ENCODE data around the gene C14orf119.

C14orf119 gene

GRCh38 chr14:23052671-23053070, 42.6 kb upstream of the C14orf119 start:
- no peak for DNase-seq (ENCODE audit: low read depth in 1 of 2, low spot score in 1 of 2)
- Histone ChIP-seq H3K4me3 (replicated peaks; ENCODE audit: insufficient read depth, low read length) (no peak overlapping the region), H3K27ac (replicated peaks) (no peak overlapping the region), H3K27me3 (ENCODE audit: insufficient read depth, poor library complexity, severe bottlenecking) (no peaks in the 10 kb centered on the region)
- TF ChIP-seq, protein P1, sequence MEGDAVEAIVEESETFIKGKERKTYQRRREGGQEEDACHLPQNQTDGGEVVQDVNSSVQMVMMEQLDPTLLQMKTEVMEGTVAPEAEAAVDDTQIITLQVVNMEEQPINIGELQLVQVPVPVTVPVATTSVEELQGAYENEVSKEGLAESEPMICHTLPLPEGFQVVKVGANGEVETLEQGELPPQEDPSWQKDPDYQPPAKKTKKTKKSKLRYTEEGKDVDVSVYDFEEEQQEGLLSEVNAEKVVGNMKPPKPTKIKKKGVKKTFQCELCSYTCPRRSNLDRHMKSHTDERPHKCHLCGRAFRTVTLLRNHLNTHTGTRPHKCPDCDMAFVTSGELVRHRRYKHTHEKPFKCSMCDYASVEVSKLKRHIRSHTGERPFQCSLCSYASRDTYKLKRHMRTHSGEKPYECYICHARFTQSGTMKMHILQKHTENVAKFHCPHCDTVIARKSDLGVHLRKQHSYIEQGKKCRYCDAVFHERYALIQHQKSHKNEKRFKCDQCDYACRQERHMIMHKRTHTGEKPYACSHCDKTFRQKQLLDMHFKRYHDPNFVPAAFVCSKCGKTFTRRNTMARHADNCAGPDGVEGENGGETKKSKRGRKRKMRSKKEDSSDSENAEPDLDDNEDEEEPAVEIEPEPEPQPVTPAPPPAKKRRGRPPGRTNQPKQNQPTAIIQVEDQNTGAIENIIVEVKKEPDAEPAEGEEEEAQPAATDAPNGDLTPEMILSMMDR (IDR thresholded peaks at IDR 0.05; ENCODE audit: insufficient read depth, low read length), result no peak
- TF ChIP-seq GABPA (IDR thresholded peaks at IDR 0.05; ENCODE audit: low read depth), result no peak
- TF ChIP-seq SPI1 (IDR thresholded peaks at IDR 0.05; ENCODE audit: borderline replicate concordance, low read depth), result no peak
- TF ChIP-seq POLR2AphosphoS5 (IDR thresholded peaks at IDR 0.05; ENCODE audit: low read depth), result no peak
- TF ChIP-seq, protein P2, sequence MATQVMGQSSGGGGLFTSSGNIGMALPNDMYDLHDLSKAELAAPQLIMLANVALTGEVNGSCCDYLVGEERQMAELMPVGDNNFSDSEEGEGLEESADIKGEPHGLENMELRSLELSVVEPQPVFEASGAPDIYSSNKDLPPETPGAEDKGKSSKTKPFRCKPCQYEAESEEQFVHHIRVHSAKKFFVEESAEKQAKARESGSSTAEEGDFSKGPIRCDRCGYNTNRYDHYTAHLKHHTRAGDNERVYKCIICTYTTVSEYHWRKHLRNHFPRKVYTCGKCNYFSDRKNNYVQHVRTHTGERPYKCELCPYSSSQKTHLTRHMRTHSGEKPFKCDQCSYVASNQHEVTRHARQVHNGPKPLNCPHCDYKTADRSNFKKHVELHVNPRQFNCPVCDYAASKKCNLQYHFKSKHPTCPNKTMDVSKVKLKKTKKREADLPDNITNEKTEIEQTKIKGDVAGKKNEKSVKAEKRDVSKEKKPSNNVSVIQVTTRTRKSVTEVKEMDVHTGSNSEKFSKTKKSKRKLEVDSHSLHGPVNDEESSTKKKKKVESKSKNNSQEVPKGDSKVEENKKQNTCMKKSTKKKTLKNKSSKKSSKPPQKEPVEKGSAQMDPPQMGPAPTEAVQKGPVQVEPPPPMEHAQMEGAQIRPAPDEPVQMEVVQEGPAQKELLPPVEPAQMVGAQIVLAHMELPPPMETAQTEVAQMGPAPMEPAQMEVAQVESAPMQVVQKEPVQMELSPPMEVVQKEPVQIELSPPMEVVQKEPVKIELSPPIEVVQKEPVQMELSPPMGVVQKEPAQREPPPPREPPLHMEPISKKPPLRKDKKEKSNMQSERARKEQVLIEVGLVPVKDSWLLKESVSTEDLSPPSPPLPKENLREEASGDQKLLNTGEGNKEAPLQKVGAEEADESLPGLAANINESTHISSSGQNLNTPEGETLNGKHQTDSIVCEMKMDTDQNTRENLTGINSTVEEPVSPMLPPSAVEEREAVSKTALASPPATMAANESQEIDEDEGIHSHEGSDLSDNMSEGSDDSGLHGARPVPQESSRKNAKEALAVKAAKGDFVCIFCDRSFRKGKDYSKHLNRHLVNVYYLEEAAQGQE (IDR thresholded peaks at IDR 0.05; ENCODE audit: insufficient replicate concordance, low read depth), result no peak

- TF ChIP-seq, protein P1 (IDR thresholded peaks at IDR 0.05; ENCODE audit: insufficient read depth, low read length), result no peak
- TF ChIP-seq, protein P2 (IDR thresholded peaks at IDR 0.05; ENCODE audit: insufficient replicate concordance, low read depth), result no peak
- TF ChIP-seq GABPA (IDR thresholded peaks at IDR 0.05; ENCODE audit: low read depth) (no peak), SPI1 (IDR thresholded peaks at IDR 0.05; ENCODE audit: borderline replicate concordance, low read depth) (no peak), POLR2AphosphoS5 (IDR thresholded peaks at IDR 0.05; ENCODE audit: low read depth) (no peak)
- DNase-seq (ENCODE audit: low read depth in 1 of 2, low spot score in 1 of 2), result no peak
- H3K27ac ChIP-seq (replicated peaks), result no peak overlapping the region
- no peak overlapping the region for H3K4me3 ChIP-seq (replicated peaks; ENCODE audit: insufficient read depth, low read length)
- no peaks in the 10 kb centered on the region for H3K27me3 ChIP-seq (ENCODE audit: insufficient read depth, poor library complexity, severe bottlenecking)
Measured at GRCh38 chr14:23053426-23053825, 41.9 kb upstream of the C14orf119 start.

GRCh38 chr14:23054000-23054811, 41.1 kb upstream of the C14orf119 start:
- no peaks in the 10 kb centered on the region for H3K27me3 ChIP-seq (ENCODE audit: insufficient read depth, poor library complexity, severe bottlenecking)
- DNase-seq (ENCODE audit: low read depth in 1 of 2, low spot score in 1 of 2), result no peak
- no peak for TF ChIP-seq GABPA (IDR thresholded peaks at IDR 0.05; ENCODE audit: low read depth)
- TF ChIP-seq, protein P1 (IDR thresholded peaks at IDR 0.05; ENCODE audit: insufficient read depth, low read length), result peak; percentile 6
- H3K4me3 ChIP-seq (replicated peaks; ENCODE audit: insufficient read depth, low read length), result no peak overlapping the region
- H3K27ac ChIP-seq (replicated peaks), result no peak overlapping the region
